ENCODE measurements around the gene CLCA4. TPM values are rescaled to one million over a fixed set of nuclear protein-coding genes. Genes with fewer than 3 reads are reported as not detected.

Gene CLCA4
- total RNA-seq, 1 experiment from 2014 or later: not detected

- DNase-seq (ENCODE audit: low spot score): no peak
Measured at GRCh38 chr1:86618358-86618757, 71.5 kb downstream of the CLCA4 start.

- no peak for DNase-seq (ENCODE audit: low spot score)
Measured at GRCh38 chr1:86619313-86619712, 72.4 kb downstream of the CLCA4 start.

GRCh38 chr1:86621286-86621685 is 74.4 kb downstream of the CLCA4 start:
- no peak for DNase-seq (ENCODE audit: low spot score)

Other genes with a start within 250 kb of the CLCA4 start
- 14.4 and 16.4 TPM in 2 replicates for gene ODF2L, start 150.8 kb upstream of the CLCA4 start, total RNA-seq (2014; rRNA removed; shearing (Covaris generic))
- gene CLCA2, start 122.9 kb upstream of the CLCA4 start, total RNA-seq (2014; rRNA removed; shearing (Covaris generic)): 0.06 and 0.16 TPM in 2 replicates
- gene CLCA1, start 78.2 kb upstream of the CLCA4 start, total RNA-seq (2014; rRNA removed; shearing (Covaris generic)): not detected in 2 replicates
- gene SH3GLB1, start 157.5 kb downstream of the CLCA4 start, total RNA-seq (2014; rRNA removed; shearing (Covaris generic)): 7.4 and 13.5 TPM in 2 replicates